Raji (cell line): ENCODE results near the gene BBS5.

Source experiments
- POLR2A ChIP-seq: IDR thresholded peaks from 2 replicates; pipeline ENCODE4 v1.6.1; 2011; ENCODE audit warnings: low read depth, low read length, control low read depth; ENCODE audit not compliant: insufficient read depth

BBS5 gene

GRCh38 chr2:169478339-169478738 lies 955 bp upstream of the BBS5 start:
- no peak for TF ChIP-seq POLR2A

DNA sequence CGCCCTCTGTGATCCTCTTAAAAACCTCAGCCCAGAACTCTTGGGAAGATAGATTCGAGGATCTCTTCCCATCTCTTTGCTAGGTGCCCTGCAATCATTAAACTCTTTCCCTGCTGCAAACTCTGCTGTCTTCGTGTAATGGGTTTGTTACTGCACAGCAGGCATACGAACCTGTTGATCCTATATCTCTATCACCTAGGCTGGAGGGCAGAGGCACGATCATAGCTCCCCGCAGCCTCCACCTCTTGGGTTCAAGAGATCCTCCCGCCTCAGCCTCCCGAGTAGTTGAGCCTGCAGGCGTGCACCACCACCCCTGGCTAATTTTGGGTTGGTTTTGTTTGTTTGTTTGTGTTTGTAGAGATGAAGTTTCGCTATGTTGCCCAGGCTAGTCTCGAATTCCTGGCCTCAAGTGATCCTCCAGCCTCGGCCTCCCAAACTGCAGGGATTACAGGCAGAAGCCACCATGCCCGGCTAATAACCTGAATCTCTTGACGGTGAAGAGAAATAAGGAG lies 493 bp upstream of the BBS5 start:
- no peak for TF ChIP-seq POLR2A

- TF ChIP-seq POLR2A = no peak
Measured at GRCh38 chr2:169480079-169480465, 778 bp downstream of the BBS5 start.

GRCh38 chr2:169485650-169486138 lies 6.4 kb downstream of the BBS5 start:
- TF ChIP-seq POLR2A = no peak

DNA sequence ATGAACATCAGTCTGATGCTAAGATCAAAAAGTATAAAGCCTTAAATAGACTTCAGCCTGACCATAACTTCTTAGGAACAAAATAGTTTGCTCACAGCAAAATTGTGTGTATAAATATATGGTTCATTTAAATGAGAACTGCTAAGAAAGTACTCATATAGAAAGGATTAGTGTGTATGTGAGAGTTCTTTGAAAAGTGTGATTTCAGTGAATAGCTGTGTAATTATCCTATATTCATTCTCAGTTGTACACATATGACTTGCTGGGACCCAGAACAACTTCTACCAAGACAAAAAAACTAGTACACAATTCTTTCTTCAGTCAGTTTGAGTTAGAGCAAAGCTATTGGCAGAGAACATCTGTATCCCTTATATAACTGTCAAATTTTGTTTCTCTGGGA lies 7.2 kb downstream of the BBS5 start:
- no peak for TF ChIP-seq POLR2A

DNA sequence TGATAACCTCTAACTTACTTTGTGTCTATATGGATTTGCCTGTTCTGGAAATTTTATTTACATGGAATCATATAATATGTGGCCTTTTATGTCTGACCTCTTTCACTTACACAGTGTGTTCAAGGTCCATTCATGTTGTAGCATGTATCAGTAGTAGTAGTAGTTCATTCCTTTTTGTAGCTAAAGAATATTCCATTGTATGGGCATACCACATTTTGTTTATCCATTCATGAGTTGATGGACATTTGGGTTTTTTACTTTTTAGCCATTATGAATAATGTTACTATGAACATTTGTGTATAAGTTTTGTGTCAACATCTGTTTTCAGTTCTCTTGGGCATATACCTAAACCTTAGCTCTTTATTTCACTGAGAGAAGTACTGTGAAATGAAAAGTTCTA lies 11.5 kb downstream of the BBS5 start:
- TF ChIP-seq POLR2A = no peak

DNA sequence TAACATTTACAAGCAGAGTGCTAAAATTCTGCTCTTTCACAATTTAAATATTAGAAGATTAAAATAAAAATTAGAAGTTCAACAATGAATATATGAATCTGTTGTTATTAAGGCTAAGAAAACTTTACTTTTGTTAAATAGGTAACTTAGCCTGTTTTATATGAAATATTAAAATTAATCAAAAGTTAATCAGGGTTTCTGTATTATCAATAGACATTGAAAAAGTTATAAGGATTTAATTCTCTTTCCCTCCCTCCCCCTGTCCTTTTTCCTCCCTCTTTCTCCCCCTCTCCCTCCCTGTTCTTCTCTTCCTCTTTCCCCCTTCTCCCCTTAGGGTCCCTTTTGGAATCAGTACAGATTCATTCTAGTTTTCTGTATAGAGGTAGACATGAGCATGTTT lies 12.1 kb downstream of the BBS5 start:
- TF ChIP-seq POLR2A = no peak

DNA sequence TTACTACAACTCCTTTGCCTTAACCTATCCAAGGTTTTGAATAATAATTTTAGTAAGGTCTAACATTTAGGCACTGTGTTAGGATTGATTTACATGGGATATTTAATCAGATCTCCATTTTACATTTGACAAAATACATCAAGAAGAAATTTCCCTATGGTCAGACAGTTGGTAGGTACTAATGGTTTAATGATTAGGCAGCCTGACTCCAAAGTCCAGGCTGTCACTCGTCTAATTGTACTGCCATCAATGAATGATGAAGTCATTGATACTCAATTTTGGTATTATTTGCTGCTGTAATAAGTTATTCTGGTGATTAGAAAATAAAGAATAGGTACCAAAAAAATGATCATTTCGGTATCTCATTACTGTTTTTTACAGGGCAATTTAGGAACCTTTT lies 14.1 kb downstream of the BBS5 start:
- no peak for TF ChIP-seq POLR2A

DNA sequence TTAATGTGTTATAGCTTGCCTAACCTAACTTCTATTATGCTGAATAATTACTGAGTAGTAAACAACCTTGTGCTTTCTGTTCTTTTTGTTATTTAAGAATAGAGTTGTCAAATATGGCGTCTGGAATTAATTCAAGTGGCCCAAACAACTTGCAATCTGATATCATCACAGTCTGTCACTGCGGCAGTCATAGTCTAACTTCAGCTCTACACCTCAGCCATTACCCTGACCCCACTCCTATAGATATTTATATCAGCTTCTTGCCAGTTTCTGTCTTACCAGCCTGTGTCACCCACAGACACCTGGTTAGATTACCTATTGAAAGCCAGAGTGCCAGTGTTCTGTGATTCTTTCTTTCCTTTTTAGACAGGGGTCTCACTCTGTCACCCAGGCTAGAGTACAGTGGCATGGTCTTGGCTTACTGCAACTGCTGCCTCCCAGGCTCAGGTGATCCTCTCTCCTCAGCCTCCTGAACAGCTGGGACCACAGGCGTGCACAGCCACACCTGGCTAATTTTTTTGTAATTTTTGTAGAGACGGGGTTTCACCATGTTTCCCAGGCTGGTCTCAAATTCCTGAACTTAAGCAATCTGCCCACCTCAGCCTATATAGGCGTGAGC lies 16.1 kb downstream of the BBS5 start:
- TF ChIP-seq POLR2A = no peak

DNA sequence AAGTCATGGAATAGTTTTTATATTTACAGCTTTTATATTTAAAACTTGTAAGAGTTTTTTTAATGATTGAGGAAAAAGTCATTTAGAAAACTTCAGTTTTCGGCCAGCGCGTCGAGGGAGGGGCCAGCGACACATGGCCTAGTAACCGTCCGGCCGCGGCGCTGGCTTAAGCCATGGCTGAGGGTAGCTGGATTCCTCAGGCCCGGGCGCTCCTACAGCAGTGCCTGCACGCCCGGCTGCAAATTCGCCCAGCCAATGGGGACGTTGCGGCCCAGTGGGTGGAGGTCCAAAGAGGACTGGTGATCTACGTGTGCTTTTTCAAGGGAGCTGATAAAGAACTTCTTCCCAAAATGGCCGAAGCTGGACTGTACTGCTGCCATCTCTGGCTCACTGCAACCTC lies 25.4 kb downstream of the BBS5 start:
- no peak for TF ChIP-seq POLR2A

- TF ChIP-seq POLR2A = no peak
Measured at GRCh38 chr2:169507698-169508097, 28.4 kb downstream of the BBS5 start.

GRCh38 chr2:169509298-169509885 lies 30.1 kb downstream of the BBS5 start, which contains the start of gene KLHL41:
Gene KLHL41 (plus strand): TSS chr2:169509702. CDS start chr2:169509779, 77 bp downstream.
- no peak for TF ChIP-seq POLR2A

DNA sequence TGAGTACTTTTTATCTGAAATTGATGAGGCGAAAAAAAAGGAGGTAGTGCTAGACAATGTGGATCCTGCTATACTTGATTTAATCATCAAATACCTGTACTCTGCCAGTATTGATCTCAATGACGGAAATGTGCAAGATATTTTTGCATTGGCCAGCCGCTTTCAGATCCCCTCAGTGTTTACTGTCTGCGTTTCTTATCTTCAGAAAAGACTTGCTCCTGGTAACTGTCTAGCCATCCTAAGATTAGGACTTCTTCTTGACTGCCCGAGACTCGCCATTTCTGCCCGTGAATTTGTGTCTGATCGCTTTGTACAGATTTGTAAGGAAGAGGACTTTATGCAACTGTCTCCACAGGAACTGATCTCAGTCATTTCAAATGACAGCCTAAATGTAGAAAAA lies 30.7 kb downstream of the BBS5 start:
- no peak for TF ChIP-seq POLR2A

GRCh38 chr2:169510496-169510895 lies 31.2 kb downstream of the BBS5 start:
- no peak for TF ChIP-seq POLR2A

DNA sequence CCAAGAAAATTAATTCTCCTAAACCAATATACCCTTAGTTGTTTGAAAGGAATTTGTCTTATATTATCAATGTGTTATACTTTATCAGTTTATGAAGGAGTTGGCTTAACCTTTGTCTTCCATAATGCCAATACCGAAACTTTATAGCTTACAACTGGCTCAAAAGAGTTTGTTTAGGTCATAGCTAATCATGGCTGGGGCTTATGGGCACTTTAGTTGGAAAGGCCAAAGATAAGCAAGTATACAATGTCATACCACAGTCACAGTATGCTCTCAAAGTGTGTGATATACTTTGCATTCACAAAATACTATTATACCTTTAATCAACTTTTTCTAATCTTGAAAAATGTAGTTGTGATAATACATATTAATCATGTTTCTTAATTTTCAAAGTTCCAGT lies 32.5 kb downstream of the BBS5 start:
- TF ChIP-seq POLR2A = no peak

DNA sequence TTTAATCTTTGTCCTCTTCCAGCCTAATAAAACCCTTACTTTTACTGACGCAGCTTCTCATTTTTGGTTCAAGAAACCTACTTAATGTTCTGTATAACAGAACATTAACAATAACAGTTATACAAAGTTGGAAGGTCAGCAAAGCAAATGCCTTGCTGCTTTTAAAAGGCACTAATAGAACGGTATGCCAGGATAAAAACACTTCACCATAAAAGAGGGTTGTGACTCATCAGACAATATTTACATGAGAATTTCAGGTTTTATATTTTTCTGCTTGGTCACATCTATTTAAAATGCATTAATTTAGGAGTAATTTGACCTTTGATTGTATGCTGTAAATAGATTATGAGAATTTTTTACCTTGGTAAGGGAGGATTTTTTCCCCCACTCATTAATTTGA lies 33.2 kb downstream of the BBS5 start:
- TF ChIP-seq POLR2A = no peak

GRCh38 chr2:169513094-169513493 lies 33.8 kb downstream of the BBS5 start:
- no peak for TF ChIP-seq POLR2A
